ENCODE measurements around the gene EXOSC6.

DNA sequence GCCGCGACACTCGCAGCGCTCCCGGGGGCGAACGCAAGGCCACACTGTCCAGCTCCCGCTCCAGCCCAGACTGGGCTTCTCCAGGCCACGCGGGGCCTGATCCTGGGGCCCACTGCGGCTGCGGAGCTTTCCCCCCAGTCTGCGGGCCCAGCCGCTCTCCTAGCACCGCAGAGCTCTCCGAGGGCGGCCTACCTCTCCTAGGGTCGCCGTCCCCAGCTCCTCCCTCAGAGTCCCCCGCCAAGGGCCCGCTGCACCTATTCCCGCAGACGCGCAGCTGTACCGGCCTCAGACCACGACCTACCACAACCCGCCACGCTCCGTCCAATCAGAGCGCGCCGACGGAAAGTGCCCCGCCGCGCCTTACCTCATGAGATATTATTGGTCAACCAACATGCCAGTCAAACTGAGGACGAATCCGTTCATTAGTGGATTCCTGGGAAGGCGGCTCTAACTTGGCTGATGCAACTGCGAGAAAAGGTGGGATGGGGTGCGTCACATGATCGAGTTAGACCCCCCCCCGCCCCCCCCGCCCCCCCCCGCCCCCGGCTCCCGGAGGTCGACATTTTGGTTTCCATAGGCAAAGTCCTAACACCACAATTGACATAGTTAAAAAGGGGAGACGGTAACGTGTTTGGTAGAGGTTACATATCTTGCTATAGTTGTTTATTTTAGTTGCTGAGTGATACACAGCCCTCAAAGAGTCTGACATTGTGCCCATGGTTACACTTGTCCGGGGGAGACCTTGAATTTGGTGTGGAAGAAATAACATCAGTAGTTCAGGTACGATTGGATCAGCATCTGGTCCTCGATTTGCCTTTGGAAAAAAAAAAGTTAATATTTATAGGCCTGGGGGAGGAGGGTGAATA, 37.7 kb upstream of the EXOSC6 start, which contains the start of gene AARS1:
- TF ChIP-seq CTCF (IDR thresholded peaks at IDR 0.05) (no peak), POLR2AphosphoS5 (IDR thresholded peaks at IDR 0.05; ENCODE audit: low read depth, low read length) (peak; percentile 81), SIN3A (IDR thresholded peaks at IDR 0.05; ENCODE audit: borderline replicate concordance, insufficient read depth, low read depth, low read length) (peak; percentile 88; the same call in 1 of the 2 replicates)
- TF ChIP-seq, protein P1, sequence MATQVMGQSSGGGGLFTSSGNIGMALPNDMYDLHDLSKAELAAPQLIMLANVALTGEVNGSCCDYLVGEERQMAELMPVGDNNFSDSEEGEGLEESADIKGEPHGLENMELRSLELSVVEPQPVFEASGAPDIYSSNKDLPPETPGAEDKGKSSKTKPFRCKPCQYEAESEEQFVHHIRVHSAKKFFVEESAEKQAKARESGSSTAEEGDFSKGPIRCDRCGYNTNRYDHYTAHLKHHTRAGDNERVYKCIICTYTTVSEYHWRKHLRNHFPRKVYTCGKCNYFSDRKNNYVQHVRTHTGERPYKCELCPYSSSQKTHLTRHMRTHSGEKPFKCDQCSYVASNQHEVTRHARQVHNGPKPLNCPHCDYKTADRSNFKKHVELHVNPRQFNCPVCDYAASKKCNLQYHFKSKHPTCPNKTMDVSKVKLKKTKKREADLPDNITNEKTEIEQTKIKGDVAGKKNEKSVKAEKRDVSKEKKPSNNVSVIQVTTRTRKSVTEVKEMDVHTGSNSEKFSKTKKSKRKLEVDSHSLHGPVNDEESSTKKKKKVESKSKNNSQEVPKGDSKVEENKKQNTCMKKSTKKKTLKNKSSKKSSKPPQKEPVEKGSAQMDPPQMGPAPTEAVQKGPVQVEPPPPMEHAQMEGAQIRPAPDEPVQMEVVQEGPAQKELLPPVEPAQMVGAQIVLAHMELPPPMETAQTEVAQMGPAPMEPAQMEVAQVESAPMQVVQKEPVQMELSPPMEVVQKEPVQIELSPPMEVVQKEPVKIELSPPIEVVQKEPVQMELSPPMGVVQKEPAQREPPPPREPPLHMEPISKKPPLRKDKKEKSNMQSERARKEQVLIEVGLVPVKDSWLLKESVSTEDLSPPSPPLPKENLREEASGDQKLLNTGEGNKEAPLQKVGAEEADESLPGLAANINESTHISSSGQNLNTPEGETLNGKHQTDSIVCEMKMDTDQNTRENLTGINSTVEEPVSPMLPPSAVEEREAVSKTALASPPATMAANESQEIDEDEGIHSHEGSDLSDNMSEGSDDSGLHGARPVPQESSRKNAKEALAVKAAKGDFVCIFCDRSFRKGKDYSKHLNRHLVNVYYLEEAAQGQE (IDR thresholded peaks at IDR 0.05; ENCODE audit: insufficient read depth in 1 of 2, low read depth in 2 of 2, low read length in 1 of 2): no peak
